Thyroid gland (tissue), 4 donors: Measurements from ENCODE around the gene DACH1.

Experiments
- CTCF ChIP-seq, 6 experiments: fragments of 200-600 bp in 3 of 6; fragments of 450-650 bp in 3 of 6; sonication (generic) in 3 of 6; IDR thresholded peaks; one replicate each; pipeline ENCODE4 v1.5.1; 2016 to 2019; ENCODE audit warnings: antibody characterized with exemption in 6 of 6, mild to moderate bottlenecking in 2 of 6, inconsistent platforms in 1 of 6, moderate library complexity in 1 of 6
- POLR2A ChIP-seq, 2 donors: fragments of 450-650 bp; IDR thresholded peaks; one replicate each; pipeline ENCODE4 v1.6.1; 2017; ENCODE audit warnings: antibody characterized with exemption in 2 of 2, mild to moderate bottlenecking in 2 of 2, moderate library complexity in 1 of 2

- TF ChIP-seq CTCF (IDR thresholded peaks at IDR 0.05) (no peak), POLR2A (IDR thresholded peaks at IDR 0.05) (no peak)
These were observed 96.3 kb downstream of the DACH1 start for GRCh38 chr13:71770710-71771109.
